WTC11 (cell line): Measurements from ENCODE around the gene GPR158. TPM values are rescaled to one million over a fixed set of nuclear protein-coding genes. Genes with fewer than 3 reads are reported as not detected.

Experiments used
- ATAC-seq: fragments of 200-7000 bp; cut with Tn5 transposase; 2 replicates; pipeline ENCODE4 v1.10.0; 2021; ENCODE audit warnings: mild to moderate bottlenecking, moderate library complexity
- CTCF ChIA-PET: fragments of 300-600 bp; sonication (Branson Sonifier 250); formaldehyde crosslinking; loops from one replicate; lab custom pipeline; 2021; ENCODE audit warnings: antibody characterized with exemption; lab: Charles Lee
- POLR2A ChIA-PET: fragments of 350-600 bp; sonication (Branson Sonifier 250); formaldehyde crosslinking; loops from one replicate; lab custom pipeline; 2021; ENCODE audit warnings: antibody characterized with exemption; lab: Charles Lee
- DNase-seq: peaks from one replicate; pipeline ENCODE4 v3.0.0; 2021; ENCODE audit warnings: low spot score
- H3K27ac Mint-ChIP-seq: 2 replicates; pipeline ENCODE4 v1.8.0; 2021; ENCODE audit warnings: mixed read lengths
- H3K27me3 Mint-ChIP-seq: 2 replicates; pipeline ENCODE4 v1.8.0; 2021; ENCODE audit warnings: low read depth, mild to moderate bottlenecking, moderate library complexity, mixed read lengths
- H3K36me3 Mint-ChIP-seq: 2 replicates; pipeline ENCODE4 v1.8.0; 2021; ENCODE audit warnings: mixed read lengths
- H3K4me1 Mint-ChIP-seq: 2 replicates; pipeline ENCODE4 v1.8.0; 2022; ENCODE audit warnings: mixed read lengths
- H3K4me3 Mint-ChIP-seq: 2 replicates; pipeline ENCODE4 v1.8.0; 2021; ENCODE audit warnings: mild to moderate bottlenecking, moderate library complexity, mixed read lengths
- H3K9me3 Mint-ChIP-seq: 2 replicates; pipeline ENCODE4 v1.8.0; 2021; ENCODE audit warnings: mixed read lengths
- ATF1 ChIP-seq: sonication (generic); formaldehyde crosslinking; IDR thresholded peaks from 2 replicates; pipeline ENCODE4 v1.8.1; 2023; ENCODE audit warnings: mild to moderate bottlenecking, moderate library complexity, missing genetic modification reagents
- CBFB ChIP-seq: sonication (generic); formaldehyde crosslinking; IDR thresholded peaks from 2 replicates; pipeline ENCODE4 v1.8.1; 2022; ENCODE audit warnings: mild to moderate bottlenecking, low read depth, missing genetic modification reagents
- IRF2 ChIP-seq: sonication (generic); formaldehyde crosslinking; IDR thresholded peaks from 2 replicates; pipeline ENCODE4 v1.8.0; 2022; ENCODE audit warnings: low read depth, missing genetic modification reagents, borderline replicate concordance
- JAZF1 ChIP-seq: fragments of 250-450 bp; sonication (Bioruptor Pico); IDR thresholded peaks from 2 replicates; pipeline ENCODE4 v1.9.0; 2021; ENCODE audit warnings: moderate library complexity, mild to moderate bottlenecking, inconsistent platforms
- MYBL2 ChIP-seq: sonication (generic); formaldehyde crosslinking; IDR thresholded peaks from 2 replicates; pipeline ENCODE4 v1.8.1; 2023; ENCODE audit warnings: mild to moderate bottlenecking, moderate library complexity, missing genetic modification reagents
- NR2C2 ChIP-seq: sonication (generic); formaldehyde crosslinking; IDR thresholded peaks from 2 replicates; pipeline ENCODE4 v1.8.0; 2022; ENCODE audit warnings: mild to moderate bottlenecking, missing genetic modification reagents
- RORB ChIP-seq: fragments of 250-450 bp; sonication (Bioruptor Pico); IDR thresholded peaks from 2 replicates; pipeline ENCODE4 v1.9.0; 2021; ENCODE audit warnings: mild to moderate bottlenecking
- SMAD3 ChIP-seq: sonication (generic); formaldehyde crosslinking; IDR thresholded peaks from 2 replicates; pipeline ENCODE4 v1.8.0; 2022; ENCODE audit warnings: missing genetic modification reagents, mild to moderate bottlenecking, borderline replicate concordance
- SOX15 ChIP-seq: fragments of 250-450 bp; sonication (Bioruptor Pico); IDR thresholded peaks from 2 replicates; pipeline ENCODE4 v1.9.0; 2021; ENCODE audit warnings: mild to moderate bottlenecking
- ZBTB21 ChIP-seq: sonication (generic); formaldehyde crosslinking; IDR thresholded peaks from 2 replicates; pipeline ENCODE4 v1.8.1; 2023; ENCODE audit warnings: mild to moderate bottlenecking, missing genetic modification reagents, borderline replicate concordance
- ZNF396 ChIP-seq: fragments of 250-450 bp; sonication (Bioruptor Pico); IDR thresholded peaks from 2 replicates; pipeline ENCODE4 v1.8.0; 2021; ENCODE audit warnings: mild to moderate bottlenecking, moderate library complexity, borderline replicate concordance
- total RNA-seq: library from RNA; stranded (reverse); gene quantifications from 3 replicates; pipeline ENCODE4 v1.2.3, GENCODE V29; 2021
- TF ChIP-seq, protein P1 (sequence below): sonication (generic); formaldehyde crosslinking; IDR thresholded peaks from 2 replicates; pipeline ENCODE4 v1.8.1; 2023; ENCODE audit warnings: mild to moderate bottlenecking, missing genetic modification reagents
- TF ChIP-seq, protein P2 (sequence below): sonication (generic); formaldehyde crosslinking; IDR thresholded peaks from 2 replicates; pipeline ENCODE4 v1.8.1; 2023; ENCODE audit warnings: mild to moderate bottlenecking, missing genetic modification reagents, moderate library complexity
- TF ChIP-seq, protein P3 (sequence below): sonication (generic); formaldehyde crosslinking; IDR thresholded peaks from 2 replicates; pipeline ENCODE4 v1.8.1; 2023; ENCODE audit warnings: mild to moderate bottlenecking, missing genetic modification reagents
- TF ChIP-seq, protein P4 (sequence below): sonication (generic); formaldehyde crosslinking; IDR thresholded peaks from 2 replicates; pipeline ENCODE4 v1.8.0; 2022; ENCODE audit warnings: mild to moderate bottlenecking, missing genetic modification reagents
- TF ChIP-seq, protein P5 (sequence below): sonication (generic); formaldehyde crosslinking; IDR thresholded peaks from 2 replicates; pipeline ENCODE4 v1.8.0; 2023; ENCODE audit warnings: missing genetic modification reagents

GPR158 gene
- total RNA-seq, 1 experiment from 2014 or later = 0.63 TPM

DNA sequence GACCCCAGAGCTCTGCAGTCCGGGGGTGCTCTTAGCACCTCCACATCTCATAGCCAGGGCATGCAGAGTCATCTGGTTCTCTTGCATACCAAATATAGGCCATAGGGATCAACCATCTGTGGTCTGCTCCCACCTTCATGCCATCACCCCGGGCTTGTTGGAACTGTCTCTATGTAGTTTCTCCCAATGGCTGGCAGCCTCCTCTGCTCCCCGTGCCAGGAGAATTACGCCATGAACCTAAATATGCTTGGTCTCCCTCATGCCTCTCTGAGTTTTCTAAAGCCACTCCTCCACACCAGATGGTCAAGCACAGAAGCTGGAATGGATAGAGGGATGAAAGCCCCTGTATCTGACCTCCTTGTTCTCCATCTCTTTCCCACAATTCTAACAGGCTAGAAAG is 456.7 kb downstream of the GPR158 start:
- no peaks in the 10 kb centered on the region for H3K4me1 Mint-ChIP-seq
- H3K9me3 Mint-ChIP-seq = no peaks in the 10 kb centered on the region
- no peak for TF ChIP-seq SOX15
- no peak for TF ChIP-seq ZNF396 (CRISPR knock-in tag)
- no peak for TF ChIP-seq RORB (CRISPR knock-in tag)
- TF ChIP-seq, protein P1, sequence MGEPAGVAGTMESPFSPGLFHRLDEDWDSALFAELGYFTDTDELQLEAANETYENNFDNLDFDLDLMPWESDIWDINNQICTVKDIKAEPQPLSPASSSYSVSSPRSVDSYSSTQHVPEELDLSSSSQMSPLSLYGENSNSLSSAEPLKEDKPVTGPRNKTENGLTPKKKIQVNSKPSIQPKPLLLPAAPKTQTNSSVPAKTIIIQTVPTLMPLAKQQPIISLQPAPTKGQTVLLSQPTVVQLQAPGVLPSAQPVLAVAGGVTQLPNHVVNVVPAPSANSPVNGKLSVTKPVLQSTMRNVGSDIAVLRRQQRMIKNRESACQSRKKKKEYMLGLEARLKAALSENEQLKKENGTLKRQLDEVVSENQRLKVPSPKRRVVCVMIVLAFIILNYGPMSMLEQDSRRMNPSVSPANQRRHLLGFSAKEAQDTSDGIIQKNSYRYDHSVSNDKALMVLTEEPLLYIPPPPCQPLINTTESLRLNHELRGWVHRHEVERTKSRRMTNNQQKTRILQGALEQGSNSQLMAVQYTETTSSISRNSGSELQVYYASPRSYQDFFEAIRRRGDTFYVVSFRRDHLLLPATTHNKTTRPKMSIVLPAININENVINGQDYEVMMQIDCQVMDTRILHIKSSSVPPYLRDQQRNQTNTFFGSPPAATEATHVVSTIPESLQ (CRISPR knock-in tag) = no peak
- TF ChIP-seq, protein P2, sequence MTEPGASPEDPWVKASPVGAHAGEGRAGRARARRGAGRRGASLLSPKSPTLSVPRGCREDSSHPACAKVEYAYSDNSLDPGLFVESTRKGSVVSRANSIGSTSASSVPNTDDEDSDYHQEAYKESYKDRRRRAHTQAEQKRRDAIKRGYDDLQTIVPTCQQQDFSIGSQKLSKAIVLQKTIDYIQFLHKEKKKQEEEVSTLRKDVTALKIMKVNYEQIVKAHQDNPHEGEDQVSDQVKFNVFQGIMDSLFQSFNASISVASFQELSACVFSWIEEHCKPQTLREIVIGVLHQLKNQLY = no peak
- TF ChIP-seq ATF1 (CRISPR knock-in tag) = no peak
- TF ChIP-seq, protein P3, sequence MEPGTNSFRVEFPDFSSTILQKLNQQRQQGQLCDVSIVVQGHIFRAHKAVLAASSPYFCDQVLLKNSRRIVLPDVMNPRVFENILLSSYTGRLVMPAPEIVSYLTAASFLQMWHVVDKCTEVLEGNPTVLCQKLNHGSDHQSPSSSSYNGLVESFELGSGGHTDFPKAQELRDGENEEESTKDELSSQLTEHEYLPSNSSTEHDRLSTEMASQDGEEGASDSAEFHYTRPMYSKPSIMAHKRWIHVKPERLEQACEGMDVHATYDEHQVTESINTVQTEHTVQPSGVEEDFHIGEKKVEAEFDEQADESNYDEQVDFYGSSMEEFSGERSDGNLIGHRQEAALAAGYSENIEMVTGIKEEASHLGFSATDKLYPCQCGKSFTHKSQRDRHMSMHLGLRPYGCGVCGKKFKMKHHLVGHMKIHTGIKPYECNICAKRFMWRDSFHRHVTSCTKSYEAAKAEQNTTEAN (CRISPR knock-in tag) = no peak
- TF ChIP-seq, protein P4, sequence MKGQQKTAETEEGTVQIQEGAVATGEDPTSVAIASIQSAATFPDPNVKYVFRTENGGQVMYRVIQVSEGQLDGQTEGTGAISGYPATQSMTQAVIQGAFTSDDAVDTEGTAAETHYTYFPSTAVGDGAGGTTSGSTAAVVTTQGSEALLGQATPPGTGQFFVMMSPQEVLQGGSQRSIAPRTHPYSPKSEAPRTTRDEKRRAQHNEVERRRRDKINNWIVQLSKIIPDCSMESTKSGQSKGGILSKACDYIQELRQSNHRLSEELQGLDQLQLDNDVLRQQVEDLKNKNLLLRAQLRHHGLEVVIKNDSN (CRISPR knock-in tag) = no peak
- no peak for TF ChIP-seq JAZF1 (CRISPR knock-in tag)
- DNase-seq = no peak
- no peaks in the 10 kb centered on the region for H3K36me3 Mint-ChIP-seq
- CTCF ChIA-PET = no interaction called here
- no peak overlapping the region for H3K27ac Mint-ChIP-seq
- H3K27me3 Mint-ChIP-seq = no peaks in the 10 kb centered on the region; the same call in 1 of the 2 replicates
- POLR2A ChIA-PET = no interaction called here
- no peak overlapping the region for H3K4me3 Mint-ChIP-seq
- ATAC-seq = no peak

DNA sequence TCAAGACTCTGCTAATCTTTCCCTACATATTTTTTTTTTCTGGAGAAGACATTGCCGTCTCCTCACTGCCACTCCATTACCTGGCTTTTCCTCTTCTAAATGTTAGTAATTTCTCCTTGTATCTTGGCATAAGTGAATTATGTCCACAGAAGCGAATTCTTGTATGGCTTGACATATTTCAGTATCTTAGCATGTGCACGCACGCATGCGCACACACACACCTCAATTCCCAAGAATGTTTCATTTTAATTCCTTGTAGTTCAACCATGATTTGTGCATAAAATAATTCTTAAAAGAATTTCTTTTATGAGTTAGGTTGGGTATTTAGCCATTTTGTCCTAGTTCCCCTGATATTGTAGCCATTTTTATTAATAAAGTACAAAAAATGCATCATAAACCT is 458.0 kb downstream of the GPR158 start:
- H3K27me3 Mint-ChIP-seq = no peaks in the 10 kb centered on the region; the same call in 1 of the 2 replicates
- ChIA-PET POLR2A (interaction anchor here (0.6 kb wide), 1 partner anchor 176 kb away, joined by 5 read pairs; no protein-coding TSS in a partner anchor), CTCF (no interaction called here)
- no peaks in the 10 kb centered on the region for H3K4me1 Mint-ChIP-seq
- H3K9me3 Mint-ChIP-seq = no peaks in the 10 kb centered on the region
- no peak for DNase-seq
- no peak overlapping the region for H3K4me3 Mint-ChIP-seq
- H3K36me3 Mint-ChIP-seq = no peaks in the 10 kb centered on the region
- ATAC-seq = no peak
- H3K27ac Mint-ChIP-seq = no peak overlapping the region
- no peak for TF ChIP-seq ZNF396 (CRISPR knock-in tag)

DNA sequence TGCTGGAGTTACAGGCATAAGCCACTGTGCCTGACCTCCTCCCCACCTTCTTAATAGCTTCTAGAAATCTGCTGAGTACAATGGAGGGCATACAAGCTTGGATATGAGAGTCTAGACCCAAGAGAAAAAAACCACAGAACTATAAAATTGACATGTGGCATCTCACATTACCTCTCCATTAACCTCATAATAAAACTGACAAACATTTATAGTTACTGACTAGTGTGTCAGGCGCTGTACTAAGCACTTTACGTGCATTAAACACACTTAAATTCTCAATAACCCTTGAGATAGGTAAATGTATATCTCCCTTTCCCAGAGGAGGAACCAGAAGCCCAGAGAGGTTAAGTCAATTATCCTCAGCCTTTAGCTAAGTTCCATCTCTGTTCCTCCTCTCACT is 458.7 kb downstream of the GPR158 start:
- TF ChIP-seq, protein P5, sequence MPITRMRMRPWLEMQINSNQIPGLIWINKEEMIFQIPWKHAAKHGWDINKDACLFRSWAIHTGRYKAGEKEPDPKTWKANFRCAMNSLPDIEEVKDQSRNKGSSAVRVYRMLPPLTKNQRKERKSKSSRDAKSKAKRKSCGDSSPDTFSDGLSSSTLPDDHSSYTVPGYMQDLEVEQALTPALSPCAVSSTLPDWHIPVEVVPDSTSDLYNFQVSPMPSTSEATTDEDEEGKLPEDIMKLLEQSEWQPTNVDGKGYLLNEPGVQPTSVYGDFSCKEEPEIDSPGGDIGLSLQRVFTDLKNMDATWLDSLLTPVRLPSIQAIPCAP (CRISPR knock-in tag) = no peak
- no peak for TF ChIP-seq MYBL2 (CRISPR knock-in tag)
- TF ChIP-seq SMAD3 = no peak
- TF ChIP-seq IRF2 (CRISPR knock-in tag) = no peak
- TF ChIP-seq ZBTB21 (CRISPR knock-in tag) = no peak
- no peak for TF ChIP-seq RORB (CRISPR knock-in tag)
- TF ChIP-seq CBFB (CRISPR knock-in tag) = no peak
- TF ChIP-seq NR2C2 (CRISPR knock-in tag) = no peak
- no peaks in the 10 kb centered on the region for H3K4me1 Mint-ChIP-seq
- CTCF ChIA-PET = no interaction called here
- POLR2A ChIA-PET = no interaction called here
- no peaks in the 10 kb centered on the region for H3K36me3 Mint-ChIP-seq
- H3K27ac Mint-ChIP-seq = no peak overlapping the region
- no peaks in the 10 kb centered on the region; the same call in 1 of the 2 replicates for H3K27me3 Mint-ChIP-seq
- DNase-seq (no peak), ATAC-seq (no peak)
- no peak overlapping the region for H3K4me3 Mint-ChIP-seq
- H3K9me3 Mint-ChIP-seq = no peaks in the 10 kb centered on the region
